HL-60 (cell line): ENCODE data around the gene PHTF1.

Source experiments
- DNase-seq, 2 experiments: peaks; one replicate each; pipeline ENCODE4 v3.0.0-alpha.2; 2010 to 2020; ENCODE audit warnings: low read depth in 1 of 2, low spot score in 1 of 2
- H3K27ac ChIP-seq: fragments of 250-450 bp; sonication (Bioruptor Pico); replicated peaks from 2 replicates; pipeline ENCODE4 v1.5.1; 2020; ENCODE audit warnings: mild to moderate bottlenecking, moderate library complexity
- H3K27me3 ChIP-seq: fragments of 250-450 bp; sonication (Bioruptor Pico); 2 replicates; pipeline ENCODE4 v1.5.1; 2021; ENCODE audit warnings: mild to moderate bottlenecking, moderate library complexity; ENCODE audit not compliant: insufficient read depth, poor library complexity, severe bottlenecking
- H3K4me3 ChIP-seq: replicated peaks from 2 replicates; pipeline ENCODE4 v1.5.1; 2011; ENCODE audit warnings: mild to moderate bottlenecking, control low read depth, low read length; ENCODE audit not compliant: insufficient read depth
- GABPA ChIP-seq: IDR thresholded peaks from 2 replicates; pipeline ENCODE4 v1.6.1; 2012; ENCODE audit warnings: low read depth
- POLR2AphosphoS5 ChIP-seq: IDR thresholded peaks from 2 replicates; pipeline ENCODE4 v1.6.1; 2012; ENCODE audit warnings: low read depth
- SPI1 ChIP-seq: IDR thresholded peaks from 2 replicates; pipeline ENCODE4 v1.6.1; 2012; ENCODE audit warnings: low read depth, mild to moderate bottlenecking, borderline replicate concordance
- TF ChIP-seq, protein P1 (sequence below): IDR thresholded peaks from one replicate; pipeline ENCODE4 v1.5.1; 2011; ENCODE audit warnings: low read length, control low read depth, inconsistent platforms; ENCODE audit not compliant: insufficient read depth
- TF ChIP-seq, protein P2 (sequence below): IDR thresholded peaks from 2 replicates; pipeline ENCODE4 v1.6.1; 2012; ENCODE audit warnings: low read depth; ENCODE audit not compliant: insufficient replicate concordance

Gene PHTF1

DNA sequence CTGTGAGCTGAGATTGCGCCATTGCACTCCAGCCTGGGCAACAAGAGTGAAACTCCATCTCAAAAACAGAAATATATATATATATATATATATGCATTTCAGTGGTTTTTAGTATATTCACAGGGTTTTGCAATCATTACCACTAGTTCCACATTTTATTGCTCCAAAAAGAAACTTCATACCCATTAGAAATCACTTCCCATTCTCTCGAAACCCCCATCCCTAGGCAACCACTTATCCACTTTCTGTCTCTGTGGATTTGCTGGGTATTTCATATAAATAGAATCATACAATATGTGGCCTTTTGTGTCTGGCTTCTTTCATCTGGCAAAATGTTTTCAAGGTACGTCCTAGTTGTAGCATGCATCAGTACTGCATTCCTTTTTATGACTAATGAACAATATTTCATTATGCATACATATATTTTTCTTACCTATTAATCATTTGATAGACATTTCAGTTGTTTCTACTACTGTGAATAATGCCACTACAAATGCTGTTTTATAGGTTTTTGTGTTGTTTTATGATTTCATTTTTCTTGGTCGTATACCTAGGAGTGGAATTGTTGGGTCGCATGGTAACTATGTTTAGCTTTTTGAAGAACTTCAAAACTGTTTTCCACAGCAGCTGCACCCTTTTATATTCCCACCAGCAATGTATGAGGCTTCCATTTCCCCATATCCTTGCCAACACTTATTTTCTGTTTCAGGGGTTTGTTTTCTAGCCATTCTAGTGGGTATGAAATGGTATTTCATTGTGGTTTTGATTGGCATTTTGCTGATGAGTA lies 95.9 kb downstream of the PHTF1 start:
- TF ChIP-seq, protein P1, sequence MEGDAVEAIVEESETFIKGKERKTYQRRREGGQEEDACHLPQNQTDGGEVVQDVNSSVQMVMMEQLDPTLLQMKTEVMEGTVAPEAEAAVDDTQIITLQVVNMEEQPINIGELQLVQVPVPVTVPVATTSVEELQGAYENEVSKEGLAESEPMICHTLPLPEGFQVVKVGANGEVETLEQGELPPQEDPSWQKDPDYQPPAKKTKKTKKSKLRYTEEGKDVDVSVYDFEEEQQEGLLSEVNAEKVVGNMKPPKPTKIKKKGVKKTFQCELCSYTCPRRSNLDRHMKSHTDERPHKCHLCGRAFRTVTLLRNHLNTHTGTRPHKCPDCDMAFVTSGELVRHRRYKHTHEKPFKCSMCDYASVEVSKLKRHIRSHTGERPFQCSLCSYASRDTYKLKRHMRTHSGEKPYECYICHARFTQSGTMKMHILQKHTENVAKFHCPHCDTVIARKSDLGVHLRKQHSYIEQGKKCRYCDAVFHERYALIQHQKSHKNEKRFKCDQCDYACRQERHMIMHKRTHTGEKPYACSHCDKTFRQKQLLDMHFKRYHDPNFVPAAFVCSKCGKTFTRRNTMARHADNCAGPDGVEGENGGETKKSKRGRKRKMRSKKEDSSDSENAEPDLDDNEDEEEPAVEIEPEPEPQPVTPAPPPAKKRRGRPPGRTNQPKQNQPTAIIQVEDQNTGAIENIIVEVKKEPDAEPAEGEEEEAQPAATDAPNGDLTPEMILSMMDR = no peak
- TF ChIP-seq POLR2AphosphoS5 (no peak), SPI1 (peak; percentile 49), GABPA (no peak)
- TF ChIP-seq, protein P2, sequence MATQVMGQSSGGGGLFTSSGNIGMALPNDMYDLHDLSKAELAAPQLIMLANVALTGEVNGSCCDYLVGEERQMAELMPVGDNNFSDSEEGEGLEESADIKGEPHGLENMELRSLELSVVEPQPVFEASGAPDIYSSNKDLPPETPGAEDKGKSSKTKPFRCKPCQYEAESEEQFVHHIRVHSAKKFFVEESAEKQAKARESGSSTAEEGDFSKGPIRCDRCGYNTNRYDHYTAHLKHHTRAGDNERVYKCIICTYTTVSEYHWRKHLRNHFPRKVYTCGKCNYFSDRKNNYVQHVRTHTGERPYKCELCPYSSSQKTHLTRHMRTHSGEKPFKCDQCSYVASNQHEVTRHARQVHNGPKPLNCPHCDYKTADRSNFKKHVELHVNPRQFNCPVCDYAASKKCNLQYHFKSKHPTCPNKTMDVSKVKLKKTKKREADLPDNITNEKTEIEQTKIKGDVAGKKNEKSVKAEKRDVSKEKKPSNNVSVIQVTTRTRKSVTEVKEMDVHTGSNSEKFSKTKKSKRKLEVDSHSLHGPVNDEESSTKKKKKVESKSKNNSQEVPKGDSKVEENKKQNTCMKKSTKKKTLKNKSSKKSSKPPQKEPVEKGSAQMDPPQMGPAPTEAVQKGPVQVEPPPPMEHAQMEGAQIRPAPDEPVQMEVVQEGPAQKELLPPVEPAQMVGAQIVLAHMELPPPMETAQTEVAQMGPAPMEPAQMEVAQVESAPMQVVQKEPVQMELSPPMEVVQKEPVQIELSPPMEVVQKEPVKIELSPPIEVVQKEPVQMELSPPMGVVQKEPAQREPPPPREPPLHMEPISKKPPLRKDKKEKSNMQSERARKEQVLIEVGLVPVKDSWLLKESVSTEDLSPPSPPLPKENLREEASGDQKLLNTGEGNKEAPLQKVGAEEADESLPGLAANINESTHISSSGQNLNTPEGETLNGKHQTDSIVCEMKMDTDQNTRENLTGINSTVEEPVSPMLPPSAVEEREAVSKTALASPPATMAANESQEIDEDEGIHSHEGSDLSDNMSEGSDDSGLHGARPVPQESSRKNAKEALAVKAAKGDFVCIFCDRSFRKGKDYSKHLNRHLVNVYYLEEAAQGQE = no peak
- Histone ChIP-seq H3K27ac (no peak overlapping the region), H3K27me3 (no peaks in the 10 kb centered on the region), H3K4me3 (no peak overlapping the region)
- DNase-seq = peak in 1 of 2 experiments; percentile 13

DNA sequence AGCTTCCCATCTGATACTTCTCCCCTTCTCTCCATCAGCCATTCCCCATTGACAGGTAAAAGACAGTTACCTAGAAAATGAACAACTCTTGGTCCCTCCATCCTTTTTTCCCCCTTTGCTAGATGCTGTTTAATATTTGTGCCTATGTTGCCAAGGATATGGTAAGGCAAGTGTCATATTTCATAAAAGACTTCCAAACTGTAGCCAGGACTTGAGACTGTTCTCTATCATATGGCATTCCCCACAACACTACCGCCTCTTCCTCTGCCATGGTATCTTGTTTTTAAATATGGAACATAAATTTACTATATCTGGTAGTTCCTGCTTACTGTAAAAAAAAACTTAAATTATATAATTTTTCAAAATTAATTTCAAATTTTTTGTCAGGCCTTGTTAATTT lies 97.2 kb downstream of the PHTF1 start:
- no peaks in the 10 kb centered on the region for H3K27me3 ChIP-seq
- H3K4me3 ChIP-seq = no peak overlapping the region
- no peak overlapping the region for H3K27ac ChIP-seq
- TF ChIP-seq, protein P2 = no peak
- no peak for TF ChIP-seq POLR2AphosphoS5
- no peak for TF ChIP-seq SPI1
- TF ChIP-seq, protein P1 = no peak
- no peak for TF ChIP-seq GABPA
- no peak for DNase-seq

DNA sequence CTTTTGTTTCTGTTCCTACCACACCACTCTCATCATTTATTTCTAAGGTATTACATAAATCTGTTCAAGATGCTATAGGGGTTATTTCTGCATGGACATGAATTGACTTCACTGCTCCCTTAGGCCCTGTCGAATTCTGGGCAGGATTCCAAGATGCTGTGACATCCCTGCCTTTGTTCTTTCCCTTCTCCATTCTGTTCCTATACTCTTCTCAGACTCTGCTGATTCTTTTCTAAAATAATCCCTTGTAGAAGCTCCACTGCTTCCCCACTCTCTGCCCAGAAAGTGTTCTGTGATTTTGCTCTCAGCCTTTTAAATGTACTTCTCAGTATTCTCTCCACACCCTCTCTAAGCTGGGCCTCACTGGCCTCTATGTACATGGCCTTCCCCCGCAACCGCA lies 99.2 kb downstream of the PHTF1 start:
- H3K27ac ChIP-seq = no peak overlapping the region
- no peak overlapping the region for H3K4me3 ChIP-seq
- no peak for DNase-seq
- no peak for TF ChIP-seq POLR2AphosphoS5
- TF ChIP-seq, protein P1 = no peak
- no peaks in the 10 kb centered on the region for H3K27me3 ChIP-seq

DNA sequence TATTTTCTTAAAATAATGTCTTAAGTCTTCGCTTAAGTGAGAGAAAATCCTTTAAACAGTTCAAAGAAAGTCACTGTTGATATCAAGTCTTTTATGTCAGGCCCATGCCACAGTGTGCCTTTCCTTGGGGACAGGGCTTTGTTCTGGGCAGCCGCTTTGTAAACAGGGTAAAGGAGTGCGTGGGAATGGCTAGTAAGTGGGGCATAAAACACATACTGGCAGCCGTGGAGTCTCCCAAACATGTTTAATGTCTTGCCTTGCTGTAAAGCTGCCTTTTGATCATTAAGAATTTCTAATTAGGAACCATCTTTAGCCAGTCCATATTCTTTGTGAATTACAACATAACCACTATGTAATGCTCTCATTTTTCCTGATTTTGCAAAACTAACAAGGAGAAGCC lies 99.7 kb downstream of the PHTF1 start:
- Histone ChIP-seq H3K27ac (no peak overlapping the region), H3K4me3 (no peak overlapping the region), H3K27me3 (no peaks in the 10 kb centered on the region)
- no peak for DNase-seq
- TF ChIP-seq, protein P2 = no peak
- TF ChIP-seq SPI1 = no peak
- TF ChIP-seq, protein P1 = no peak
- TF ChIP-seq POLR2AphosphoS5 = no peak
- TF ChIP-seq GABPA = no peak
